Kidney (tissue), 14 donors: ENCODE results near the gene ACTR1A. TPM values are rescaled to one million over a fixed set of nuclear protein-coding genes. Genes with fewer than 3 reads are reported as not detected.
A peak's percentile ranks its signal among the peaks of the same experiment; 100 is the strongest.

Experiments used
- DNase-seq, 5 donors: peaks; one replicate each; pipeline ENCODE4 v3.0.0-alpha.2; 2013 to 2020
- FAIRE-seq: peaks from 2 replicates; lab custom pipeline; 2012; peaks lifted over from hg19 to GRCh38; lab: Jason Lieb, UNC
- H3K27ac ChIP-seq, 2 donors: one replicate each; pipeline ENCODE4 v1.7.0; 2013; ENCODE audit warnings: low read depth in 2 of 2, low read length in 2 of 2, inconsistent platforms in 1 of 2
- H3K27me3 ChIP-seq: one replicate; pipeline ENCODE4 v1.7.1; 2013; ENCODE audit warnings: low read length, inconsistent platforms; ENCODE audit not compliant: control insufficient read depth, insufficient read depth
- H3K36me3 ChIP-seq, 3 donors: one replicate each; pipeline versions ENCODE4 v1.7.0 to v1.7.1; 2013; ENCODE audit warnings: low read length in 3 of 3, control low read depth in 1 of 3, inconsistent platforms in 1 of 3; ENCODE audit not compliant: insufficient read depth in 3 of 3, control insufficient read depth in 2 of 3
- H3K4me1 ChIP-seq, 3 donors: one replicate each; pipeline versions ENCODE4 v1.7.0 to v1.7.1; 2013; ENCODE audit warnings: low read length in 3 of 3, inconsistent platforms in 1 of 3, low read depth in 1 of 3; ENCODE audit not compliant: control insufficient read depth in 2 of 3, insufficient read depth in 2 of 3
- H3K4me3 ChIP-seq, 3 donors: one replicate each; pipeline versions ENCODE4 v1.7.0 to v1.8.1; 2013; ENCODE audit warnings: low read length in 3 of 3, control low read depth in 1 of 3, inconsistent platforms in 1 of 3
- H3K9ac ChIP-seq, 3 donors: one replicate each; pipeline versions ENCODE4 v1.7.0 to v1.7.1; 2013; ENCODE audit warnings: low read length in 3 of 3, control low read depth in 1 of 3, inconsistent platforms in 1 of 3
- H3K9me3 ChIP-seq, 3 donors: one replicate each; pipeline versions ENCODE4 v1.7.0 to v1.7.1; 2013; ENCODE audit warnings: low read length in 3 of 3, control low read depth in 1 of 3, inconsistent platforms in 1 of 3; ENCODE audit not compliant: control insufficient read depth in 2 of 3, insufficient read depth in 1 of 3
- CTCF ChIP-seq: IDR thresholded peaks from 3 replicates; pipeline ENCODE4 v1.5.1; 2012; ENCODE audit warnings: mild to moderate bottlenecking, moderate library complexity, borderline replicate concordance; ENCODE audit not compliant: insufficient read depth; ENCODE audit errors: extremely low read depth
- intact Hi-C: fragments of 100-400 bp; cut with DNase I; formaldehyde crosslinking; loops from one replicate; pipeline ENCODE4 v1.11.1; 2022
- polyA plus RNA-seq: library from polyadenylated mRNA; stranded (reverse); fragments of 350-450 nt; fragmentation: Illumina TruSeq; extraction: RNeasy Lipid Tissue Mini Kit (QIAGEN cat#74804); gene quantifications from one replicate; pipeline ENCODE4 v1.2.3, GENCODE V29; 2014; ENCODE audit warnings: low read depth, low replicate concordance; ENCODE audit not compliant: insufficient read depth
- total RNA-seq: library from RNA; stranded (reverse); fragmentation: NEBNext Ultra II Directional; extraction: Animal tissue kit (Norgen Biotek cat#: 25700); gene quantifications from one replicate; pipeline ENCODE4 v1.2.1, GENCODE V29; 2021
- donor health status: control.
- donor health status: control.
- donor health status: control.
- donor health status: control.
- donor health status: control.
- donor health status: DM: yes; HTN: yes; CAD: no.
- donor health status: Normal renal cell carcinoma (clear cell type).

The ACTR1A gene
- total and polyA plus RNA-seq, 2 donors from 2014 or later: 74.2 to 74.7 TPM

GRCh38 chr10:102435133-102435497 lies 67.4 kb downstream of the ACTR1A start:
- DNase-seq (no peak), FAIRE-seq (no peak)
- H3K9ac ChIP-seq: no peak overlapping the region
- TF ChIP-seq CTCF: no peak
- no peak overlapping the region for H3K4me3 ChIP-seq
- intact Hi-C loops: no loop called here
- no peaks in the 10 kb centered on the region for H3K27me3 ChIP-seq
- H3K27ac ChIP-seq: no peak overlapping the region
- no peaks in the 10 kb centered on the region for H3K9me3 ChIP-seq
- H3K36me3 ChIP-seq: no peaks in the 10 kb centered on the region
- H3K4me1 ChIP-seq: peaks cover 0 to 9% (median 6%) of the 10 kb centered on the region in 3 donors

GRCh38 chr10:102434394-102435132 lies 67.9 kb downstream of the ACTR1A start:
- peak; percentile 48 to 76 (median 68) for DNase-seq

GRCh38 chr10:102433619-102434046 lies 68.9 kb downstream of the ACTR1A start:
- no peak for TF ChIP-seq CTCF
- intact Hi-C loops: no loop called here
- Histone ChIP-seq H3K27ac (no peak overlapping the region), H3K27me3 (no peaks in the 10 kb centered on the region), H3K9me3 (no peaks in the 10 kb centered on the region), H3K4me3 (no peak overlapping the region), H3K9ac (no peak overlapping the region), H3K36me3 (no peaks in the 10 kb centered on the region), H3K4me1 (peaks cover 0 to 9% (median 6%) of the 10 kb centered on the region in 3 donors)
- no peak for FAIRE-seq
- peak in 2 of 5 donors; percentile 64 to 65 for DNase-seq

More at GRCh38 chr10:102434394-102435132, 67.9 kb downstream of the ACTR1A start:
- no peak for TF ChIP-seq CTCF
- Histone ChIP-seq H3K4me1 (peaks cover 0 to 9% (median 6%) of the 10 kb centered on the region in 3 donors), H3K27ac (peak overlapping the region in 1 of 2 donors; percentile 37), H3K9me3 (no peaks in the 10 kb centered on the region), H3K27me3 (no peaks in the 10 kb centered on the region), H3K36me3 (no peaks in the 10 kb centered on the region), H3K9ac (no peak overlapping the region), H3K4me3 (no peak overlapping the region)
- intact Hi-C loops: no loop called here
- no peak for FAIRE-seq
